ENCODE results near the gene MT1G.
"Not testable (repeated sequence)": the region's sequence is repeated elsewhere in the genome, so short reads cannot be mapped to it uniquely, and the experiment has no call there.

The MT1G gene

GRCh38 chr16:56667581-56668571 is at the start of gene MT1G:
Gene MT1G, minus strand, starts transcription at chr16:56668065. Its CDS starts 72 bp downstream, at chr16:56667993.
- DNase-seq, result peak; percentile 38 to 85

- DNase-seq, result not testable (repeated sequence)
These were observed 49.7 kb upstream of the MT1G start for GRCh38 chr16:56717532-56717931.

GRCh38 chr16:56716761-56717160 is 48.9 kb upstream of the MT1G start:
- DNase-seq, result no peak

- DNase-seq, result no peak
These were observed 47.3 kb upstream of the MT1G start for GRCh38 chr16:56715126-56715525.

GRCh38 chr16:56713794-56714193 is 45.9 kb upstream of the MT1G start:
- no peak for DNase-seq

- no peak for DNase-seq
These were observed 44.0 kb upstream of the MT1G start for GRCh38 chr16:56711862-56712261.

GRCh38 chr16:56710181-56710737 is 42.4 kb upstream of the MT1G start:
- DNase-seq, result no peak

GRCh38 chr16:56709443-56710040 is 41.7 kb upstream of the MT1G start:
- no peak for DNase-seq

GRCh38 chr16:56708525-56709442 is 40.9 kb upstream of the MT1G start:
- DNase-seq, result no peak

GRCh38 chr16:56702836-56703235 is 35.0 kb upstream of the MT1G start:
- DNase-seq, result no peak

GRCh38 chr16:56701534-56701933 is 33.7 kb upstream of the MT1G start:
- DNase-seq, result no peak

GRCh38 chr16:56700631-56701030 is 32.8 kb upstream of the MT1G start:
- DNase-seq, result no peak

- DNase-seq, result no peak
These were observed 32.3 kb upstream of the MT1G start for GRCh38 chr16:56700195-56700594.

- DNase-seq, result no peak
These were observed 29.7 kb upstream of the MT1G start for GRCh38 chr16:56697456-56698155.

GRCh38 chr16:56695246-56695645 is 27.4 kb upstream of the MT1G start:
- DNase-seq, result no peak

- no peak for DNase-seq
These were observed 24.0 kb upstream of the MT1G start for GRCh38 chr16:56691885-56692284.

- no peak for DNase-seq
These were observed 22.7 kb upstream of the MT1G start for GRCh38 chr16:56690420-56691122.

- DNase-seq, result no peak
These were observed 21.3 kb upstream of the MT1G start for GRCh38 chr16:56689171-56689570.

GRCh38 chr16:56688762-56689161 is 20.9 kb upstream of the MT1G start:
- DNase-seq, result no peak

GRCh38 chr16:56686758-56687157 is 18.9 kb upstream of the MT1G start:
- DNase-seq, result no peak

GRCh38 chr16:56684926-56685590 is 17.2 kb upstream of the MT1G start:
- DNase-seq, result no peak

Measured in NCI-H526 (cell line).